ENCODE data around the gene KCNT2.

KCNT2 gene

DNA sequence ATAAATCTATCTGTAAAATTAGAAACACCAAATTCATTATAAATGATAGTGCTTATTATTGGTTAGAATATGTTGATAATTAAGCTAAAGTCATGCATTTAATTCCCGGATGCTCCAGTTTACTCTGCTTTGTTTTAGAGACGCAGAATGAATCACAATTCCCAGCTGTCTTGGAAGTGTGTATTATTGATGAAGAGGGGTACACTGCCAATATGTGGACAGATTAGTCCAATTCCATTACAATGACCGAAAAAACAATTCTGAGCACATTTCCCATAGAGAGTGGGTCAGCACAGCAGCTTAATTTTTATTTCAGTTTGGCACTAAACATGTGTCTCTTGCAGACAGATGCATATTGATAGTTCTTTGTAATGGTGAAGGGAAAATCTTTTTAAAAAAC is 146.7 kb downstream of the KCNT2 start:
- no peak for DNase-seq (ENCODE audit: extremely low read depth, insufficient read length)
- Histone ChIP-seq H3K36me3 (ENCODE audit: control insufficient read depth, insufficient read depth, low read length) (no peaks in the 10 kb centered on the region), H3K4me3 (replicated peaks; ENCODE audit: low read depth, low read length) (no peak overlapping the region), H3K27me3 (replicated peaks; ENCODE audit: control insufficient read depth, insufficient read depth, low read length) (no peaks in the 10 kb centered on the region)
- TF ChIP-seq, protein P1, sequence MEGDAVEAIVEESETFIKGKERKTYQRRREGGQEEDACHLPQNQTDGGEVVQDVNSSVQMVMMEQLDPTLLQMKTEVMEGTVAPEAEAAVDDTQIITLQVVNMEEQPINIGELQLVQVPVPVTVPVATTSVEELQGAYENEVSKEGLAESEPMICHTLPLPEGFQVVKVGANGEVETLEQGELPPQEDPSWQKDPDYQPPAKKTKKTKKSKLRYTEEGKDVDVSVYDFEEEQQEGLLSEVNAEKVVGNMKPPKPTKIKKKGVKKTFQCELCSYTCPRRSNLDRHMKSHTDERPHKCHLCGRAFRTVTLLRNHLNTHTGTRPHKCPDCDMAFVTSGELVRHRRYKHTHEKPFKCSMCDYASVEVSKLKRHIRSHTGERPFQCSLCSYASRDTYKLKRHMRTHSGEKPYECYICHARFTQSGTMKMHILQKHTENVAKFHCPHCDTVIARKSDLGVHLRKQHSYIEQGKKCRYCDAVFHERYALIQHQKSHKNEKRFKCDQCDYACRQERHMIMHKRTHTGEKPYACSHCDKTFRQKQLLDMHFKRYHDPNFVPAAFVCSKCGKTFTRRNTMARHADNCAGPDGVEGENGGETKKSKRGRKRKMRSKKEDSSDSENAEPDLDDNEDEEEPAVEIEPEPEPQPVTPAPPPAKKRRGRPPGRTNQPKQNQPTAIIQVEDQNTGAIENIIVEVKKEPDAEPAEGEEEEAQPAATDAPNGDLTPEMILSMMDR (IDR thresholded peaks at IDR 0.05; ENCODE audit: insufficient read depth, low read length, poor library complexity, severe bottlenecking): no peak

DNA sequence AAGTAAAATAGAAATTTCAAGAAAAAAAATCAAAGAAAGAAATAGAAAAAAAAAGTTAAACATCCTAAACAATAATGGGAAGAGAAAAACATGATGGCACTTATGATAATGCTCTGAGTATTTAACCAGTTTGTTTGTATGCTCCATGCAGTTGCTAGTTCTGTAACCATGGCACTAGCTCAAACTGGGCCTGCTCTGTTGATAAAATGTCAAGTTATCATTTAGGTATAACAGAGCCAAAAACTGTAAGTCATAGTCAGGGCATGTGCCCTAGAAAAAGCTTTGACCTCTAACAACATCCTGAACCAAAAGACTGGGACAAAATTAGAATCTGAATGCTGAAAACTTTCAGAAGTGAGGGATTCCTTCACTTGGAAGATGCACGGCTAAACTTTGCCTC is 148.9 kb downstream of the KCNT2 start:
- H3K27me3 ChIP-seq (replicated peaks; ENCODE audit: control insufficient read depth, insufficient read depth, low read length): no peaks in the 10 kb centered on the region; the same call in 1 of the 2 replicates
- TF ChIP-seq, protein P1 (IDR thresholded peaks at IDR 0.05; ENCODE audit: insufficient read depth, low read length, poor library complexity, severe bottlenecking): no peak
- no peak overlapping the region for H3K4me3 ChIP-seq (replicated peaks; ENCODE audit: low read depth, low read length)
- no peak for DNase-seq (ENCODE audit: extremely low read depth, insufficient read length)
- no peaks in the 10 kb centered on the region for H3K36me3 ChIP-seq (ENCODE audit: control insufficient read depth, insufficient read depth, low read length)

DNA sequence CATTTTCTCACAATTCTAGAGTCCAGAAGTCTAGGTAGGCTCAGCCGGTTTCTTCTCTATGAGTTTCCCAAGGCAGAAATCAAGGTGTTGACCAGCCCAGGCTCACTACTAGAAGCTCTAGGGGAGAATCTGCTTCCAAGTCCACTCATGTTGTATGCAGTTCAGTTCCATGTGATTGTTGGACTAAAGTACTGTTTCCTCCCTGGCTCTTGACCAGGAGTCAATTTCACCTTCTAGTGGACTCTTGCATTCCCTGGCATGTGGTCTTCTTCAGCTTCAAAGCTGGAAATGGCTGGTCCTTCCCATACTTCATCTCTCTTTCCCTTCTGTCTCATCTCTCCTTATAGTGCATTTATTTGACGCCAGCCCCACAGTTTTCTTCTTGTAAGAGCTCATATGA is 153.4 kb downstream of the KCNT2 start:
- no peaks in the 10 kb centered on the region; the same call in 1 of the 2 replicates for H3K27me3 ChIP-seq (replicated peaks; ENCODE audit: control insufficient read depth, insufficient read depth, low read length)
- TF ChIP-seq, protein P1 (IDR thresholded peaks at IDR 0.05; ENCODE audit: insufficient read depth, low read length, poor library complexity, severe bottlenecking): no peak
- H3K36me3 ChIP-seq (ENCODE audit: control insufficient read depth, insufficient read depth, low read length): no peaks in the 10 kb centered on the region
- no peak overlapping the region for H3K4me3 ChIP-seq (replicated peaks; ENCODE audit: low read depth, low read length)
- no peak for DNase-seq (ENCODE audit: extremely low read depth, insufficient read length)

DNA sequence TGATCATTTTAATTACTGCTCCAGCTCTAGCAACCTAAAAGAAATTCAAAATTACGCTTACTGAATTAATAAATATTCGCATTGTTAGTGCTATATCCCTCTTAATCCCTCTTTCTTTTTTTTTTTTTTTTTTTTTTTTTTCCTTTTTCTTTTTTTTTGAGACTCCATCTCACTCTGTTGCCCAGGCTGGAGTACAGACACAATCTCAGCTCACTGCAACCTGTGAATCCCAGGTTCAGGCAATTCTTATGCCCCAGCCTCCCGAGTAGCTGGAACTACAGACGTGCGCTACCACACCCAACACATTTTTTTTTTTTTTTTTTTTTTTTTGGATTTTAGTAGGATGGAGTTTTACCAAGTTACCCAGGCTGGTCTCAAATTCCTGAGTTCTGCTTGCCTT is 157.1 kb downstream of the KCNT2 start:
- no peak for DNase-seq (ENCODE audit: extremely low read depth, insufficient read length)
- H3K4me3 ChIP-seq (replicated peaks; ENCODE audit: low read depth, low read length): no peak overlapping the region
- TF ChIP-seq, protein P1 (IDR thresholded peaks at IDR 0.05; ENCODE audit: insufficient read depth, low read length, poor library complexity, severe bottlenecking): no peak
- no peaks in the 10 kb centered on the region for H3K36me3 ChIP-seq (ENCODE audit: control insufficient read depth, insufficient read depth, low read length)
- H3K27me3 ChIP-seq (replicated peaks; ENCODE audit: control insufficient read depth, insufficient read depth, low read length): no peaks in the 10 kb centered on the region; the same call in 1 of the 2 replicates

DNA sequence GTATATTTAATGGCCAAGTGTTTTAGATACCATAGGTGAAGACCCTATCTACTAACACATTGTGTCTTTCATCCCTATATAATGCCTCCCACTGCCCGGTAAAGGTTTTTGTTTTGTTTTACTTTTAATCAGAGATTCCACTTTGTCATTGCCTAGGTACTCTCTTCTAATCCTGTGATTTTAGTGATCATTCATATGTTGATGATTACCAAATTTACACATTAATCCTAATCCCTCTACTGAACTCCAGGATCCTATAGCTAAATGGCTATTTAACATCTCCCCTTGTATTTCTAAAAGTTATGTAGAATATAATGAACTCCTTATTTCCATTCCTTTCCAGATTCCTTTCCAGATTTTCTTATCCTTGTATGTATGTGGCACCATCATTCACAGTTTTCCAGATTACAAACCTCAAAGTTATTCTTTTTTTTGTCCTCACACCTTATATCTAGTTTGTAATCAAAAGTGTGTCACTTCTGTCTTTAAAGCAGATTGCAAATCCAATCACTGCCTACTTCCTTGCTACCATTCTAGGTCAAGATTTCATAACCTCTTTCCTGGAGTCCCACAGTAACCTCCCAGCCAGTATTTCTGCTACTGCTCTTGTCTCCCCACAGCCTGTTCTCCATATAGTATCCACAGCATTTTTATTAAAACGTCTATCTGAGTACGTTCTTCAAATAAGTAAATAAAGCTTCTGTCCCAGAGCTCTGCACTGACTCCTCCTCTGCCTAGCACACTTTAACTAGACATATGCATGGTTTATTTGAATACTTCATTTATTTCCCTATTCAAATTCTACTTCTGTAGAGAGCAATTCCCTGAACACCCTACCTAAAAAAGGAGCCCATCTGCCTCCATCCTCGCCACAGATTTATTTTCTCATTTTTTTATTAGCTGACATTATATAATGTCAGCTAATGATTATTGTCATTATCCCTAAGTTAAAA is 157.8 kb downstream of the KCNT2 start:
- Histone ChIP-seq H3K4me3 (replicated peaks; ENCODE audit: low read depth, low read length) (no peak overlapping the region), H3K36me3 (ENCODE audit: control insufficient read depth, insufficient read depth, low read length) (no peaks in the 10 kb centered on the region), H3K27me3 (replicated peaks; ENCODE audit: control insufficient read depth, insufficient read depth, low read length) (no peaks in the 10 kb centered on the region; the same call in 1 of the 2 replicates)
- no peak for DNase-seq (ENCODE audit: extremely low read depth, insufficient read length)
- TF ChIP-seq, protein P1 (IDR thresholded peaks at IDR 0.05; ENCODE audit: insufficient read depth, low read length, poor library complexity, severe bottlenecking): no peak

Data from GM06990 (cell line).